Esophagus muscularis mucosa (tissue), 4 donors: ENCODE results near the gene MYO7B. TPM values are rescaled to one million over a fixed set of nuclear protein-coding genes. Genes with fewer than 3 reads are reported as not detected.

ENCODE experiments used
- DNase-seq: peaks from one replicate; pipeline ENCODE4 v3.0.0-alpha.2; 2017; ENCODE audit errors: extremely low spot score
- H3K27ac ChIP-seq, 4 donors: fragments of 200-600 bp; sonication (generic); replicated peaks in 1 of 4; 1 replicate in 3 of 4; 2 replicates in 1 of 4; pipeline ENCODE4 v1.5.1; 2016 to 2019; ENCODE audit warnings: mild to moderate bottlenecking in 1 of 4
- H3K27me3 ChIP-seq, 4 donors: fragments of 200-600 bp; sonication (generic); one replicate each; pipeline versions ENCODE4 v1.5.1 to v1.6.0; 2016 to 2019
- H3K36me3 ChIP-seq, 4 donors: fragments of 200-600 bp; sonication (generic); one replicate each; pipeline ENCODE4 v1.5.1; 2016 to 2019
- H3K4me1 ChIP-seq, 4 donors: fragments of 200-600 bp; sonication (generic); one replicate each; pipeline ENCODE4 v1.5.1; 2016 to 2019
- H3K4me3 ChIP-seq, 4 donors: fragments of 200-600 bp; sonication (generic); 1 replicate in 2 of 4; 2 replicates in 2 of 4; pipeline ENCODE4 v1.5.1; 2016 to 2019; ENCODE audit warnings: mild to moderate bottlenecking in 4 of 4, moderate library complexity in 1 of 4
- H3K9me3 ChIP-seq, 4 donors: fragments of 200-600 bp; sonication (generic); 1 replicate in 3 of 4; 2 replicates in 1 of 4; pipeline ENCODE4 v1.5.1; 2016 to 2019
- EP300 ChIP-seq: sonication (generic); formaldehyde crosslinking; IDR thresholded peaks from one replicate; pipeline ENCODE4 v1.6.1; 2017; ENCODE audit warnings: antibody characterized with exemption
- POLR2A ChIP-seq: fragments of 450-650 bp; IDR thresholded peaks from one replicate; pipeline ENCODE4 v1.6.1; 2017; ENCODE audit warnings: antibody characterized with exemption, moderate library complexity, mild to moderate bottlenecking, low read depth
- POLR2AphosphoS5 ChIP-seq, 2 donors: sonication (generic); formaldehyde crosslinking; IDR thresholded peaks; one replicate each; pipeline ENCODE4 v1.6.1; 2017; ENCODE audit warnings: antibody characterized with exemption in 2 of 2
- WGBS: methylation state at CpG from one replicate; pipeline ENCODE4 v1.1.5; 2018; 5-methylcytosine and 5-hydroxymethylcytosine counted together
- intact Hi-C: fragments of 100-400 bp; cut with DNase I; formaldehyde crosslinking; loops from one replicate; pipeline ENCODE4 v1.15.1; 2023
- total RNA-seq, 4 donors: library from RNA; depleted of rRNA; stranded (reverse); fragments of >200 nt; gene quantifications; one replicate each; pipeline versions ENCODE4 v1.1.0 to v1.2.1, GENCODE V29; 2016
- TF ChIP-seq, protein P1 (sequence below), 3 experiments: fragments of 200-600 bp in 2 of 3; fragments of 450-650 bp in 1 of 3; sonication (generic) in 2 of 3; IDR thresholded peaks; one replicate each; pipeline ENCODE4 v1.5.1; 2017 to 2019; ENCODE audit warnings: antibody characterized with exemption in 3 of 3, mild to moderate bottlenecking in 2 of 3, moderate library complexity in 1 of 3

The MYO7B gene
- total RNA-seq, 4 donors from 2014 or later = 0.19 to 0.98 (median 0.33) TPM; not detected in 1

DNA sequence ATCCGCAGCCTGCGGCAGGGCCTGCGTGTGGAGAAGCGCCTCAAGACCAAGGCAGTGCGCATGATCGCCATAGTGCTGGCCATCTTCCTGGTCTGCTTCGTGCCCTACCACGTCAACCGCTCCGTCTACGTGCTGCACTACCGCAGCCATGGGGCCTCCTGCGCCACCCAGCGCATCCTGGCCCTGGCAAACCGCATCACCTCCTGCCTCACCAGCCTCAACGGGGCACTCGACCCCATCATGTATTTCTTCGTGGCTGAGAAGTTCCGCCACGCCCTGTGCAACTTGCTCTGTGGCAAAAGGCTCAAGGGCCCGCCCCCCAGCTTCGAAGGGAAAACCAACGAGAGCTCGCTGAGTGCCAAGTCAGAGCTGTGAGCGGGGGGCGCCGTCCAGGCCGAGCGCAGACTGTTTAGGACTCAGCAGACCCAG, 115.9 kb downstream of the MYO7B start:
- intact Hi-C loops = loop anchor here (5.0 to 10.0 kb wide), 2 partner anchors 41 to 137 kb away; no protein-coding TSS in a partner anchor

DNA sequence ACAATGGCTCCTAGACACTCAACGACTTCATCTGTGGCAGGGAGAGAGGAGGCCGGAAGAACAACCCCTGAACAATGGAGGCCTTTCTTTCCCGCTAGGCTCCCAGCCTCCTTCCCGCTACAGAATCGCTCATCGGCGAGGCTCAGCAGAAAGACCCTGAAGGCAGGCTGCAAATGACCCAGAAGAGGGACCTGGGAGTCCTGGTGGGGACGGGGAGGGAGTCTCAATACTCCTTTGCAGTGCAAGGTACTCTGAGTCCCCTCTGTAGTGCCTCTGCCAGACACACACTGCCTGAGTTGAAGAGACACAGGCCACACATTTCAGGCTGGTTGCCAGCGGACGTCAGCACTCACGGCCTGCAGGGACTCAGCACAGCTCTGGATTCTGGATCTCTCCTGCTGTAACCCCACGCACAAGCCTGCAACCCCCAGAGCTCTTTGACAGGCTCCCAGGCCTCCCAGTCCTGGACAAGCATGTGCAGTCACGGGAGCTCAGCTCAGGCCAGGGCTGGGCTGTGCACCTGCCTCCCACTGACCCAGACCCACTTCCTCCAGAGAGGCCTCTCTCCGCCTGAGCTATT, 116.6 kb downstream of the MYO7B start:
- TF ChIP-seq POLR2A (no peak), EP300 (peak; percentile 23), POLR2AphosphoS5 (IDR thresholded peaks at IDR 0.05) (peak; percentile 80 to 86)
- no peak for DNase-seq
- H3K4me3 ChIP-seq = no peak overlapping the region
- intact Hi-C loops = loop anchor here (5.0 to 10.0 kb wide), 2 partner anchors 40 to 137 kb away; no protein-coding TSS in a partner anchor
- H3K4me1 ChIP-seq = peaks cover 98 to 100% (median 99%) of the 10 kb centered on the region in 4 donors
- no peaks in the 10 kb centered on the region for H3K9me3 ChIP-seq
- H3K27me3 ChIP-seq = no peaks in the 10 kb centered on the region
- peaks cover 0 to 65% (median 57%) of the 10 kb centered on the region in 4 donors for H3K36me3 ChIP-seq
- peak overlapping the region; percentile 88 to 93 (median 92) for H3K27ac ChIP-seq
- WGBS = 29% methylated on average over 11 of the region's 14 CpGs

More for the DNA sequence above, 115.9 kb downstream of the MYO7B start:
- Histone ChIP-seq H3K4me1 (peaks cover 98 to 100% (median 99%) of the 10 kb centered on the region in 4 donors), H3K9me3 (no peaks in the 10 kb centered on the region), H3K27ac (peak overlapping the region; percentile 88 to 93 (median 92)), H3K4me3 (no peak overlapping the region), H3K27me3 (no peaks in the 10 kb centered on the region), H3K36me3 (peaks cover 0 to 64% (median 52%) of the 10 kb centered on the region in 4 donors)
- TF ChIP-seq EP300 = no peak
- no peak for DNase-seq
- 91% methylated on average over 22 of the region's 29 CpGs for WGBS

DNA sequence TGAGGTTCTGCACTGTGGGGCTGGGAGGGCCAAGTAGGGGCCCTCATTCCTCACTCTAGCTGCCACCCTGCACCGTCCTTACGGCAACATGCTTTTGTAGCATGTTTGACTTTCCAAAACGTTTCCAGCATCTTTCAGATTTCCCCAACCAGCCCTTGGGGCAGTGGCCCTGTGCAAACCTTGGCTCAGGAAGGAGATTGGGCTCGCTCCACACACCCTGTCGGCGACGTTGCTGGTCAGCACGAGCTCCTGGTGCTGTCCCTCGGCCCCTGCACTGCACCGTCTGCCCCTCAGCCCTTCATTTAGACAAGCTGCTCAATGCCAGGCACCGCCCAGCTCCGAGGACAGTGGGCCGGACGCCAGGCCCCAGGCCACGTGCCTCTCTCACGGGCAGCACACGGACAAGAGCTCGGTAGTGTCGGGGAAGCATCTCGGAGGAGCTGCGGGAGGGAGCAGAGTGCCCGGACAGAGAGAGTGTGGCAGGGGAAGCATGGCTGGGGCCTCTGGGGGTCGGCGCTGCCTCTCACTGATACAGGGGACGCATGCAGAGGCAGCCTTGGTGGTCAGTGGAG, 117.4 kb downstream of the MYO7B start:
- Histone ChIP-seq H3K4me1 (peaks cover 98 to 100% (median 99%) of the 10 kb centered on the region in 4 donors), H3K27me3 (no peaks in the 10 kb centered on the region), H3K36me3 (peaks cover 0 to 71% (median 63%) of the 10 kb centered on the region in 4 donors), H3K9me3 (no peaks in the 10 kb centered on the region), H3K27ac (peak overlapping the region; percentile 88 to 93 (median 92)), H3K4me3 (no peak overlapping the region)
- intact Hi-C loops = loop anchor here (5.0 to 10.0 kb wide), 2 partner anchors 39 to 138 kb away; no protein-coding TSS in a partner anchor
- 47% methylated on average over 5 of the region's 25 CpGs for WGBS
- DNase-seq = no peak
- TF ChIP-seq POLR2AphosphoS5 (IDR thresholded peaks at IDR 0.05) (no peak), EP300 (no peak)
- TF ChIP-seq, protein P1, sequence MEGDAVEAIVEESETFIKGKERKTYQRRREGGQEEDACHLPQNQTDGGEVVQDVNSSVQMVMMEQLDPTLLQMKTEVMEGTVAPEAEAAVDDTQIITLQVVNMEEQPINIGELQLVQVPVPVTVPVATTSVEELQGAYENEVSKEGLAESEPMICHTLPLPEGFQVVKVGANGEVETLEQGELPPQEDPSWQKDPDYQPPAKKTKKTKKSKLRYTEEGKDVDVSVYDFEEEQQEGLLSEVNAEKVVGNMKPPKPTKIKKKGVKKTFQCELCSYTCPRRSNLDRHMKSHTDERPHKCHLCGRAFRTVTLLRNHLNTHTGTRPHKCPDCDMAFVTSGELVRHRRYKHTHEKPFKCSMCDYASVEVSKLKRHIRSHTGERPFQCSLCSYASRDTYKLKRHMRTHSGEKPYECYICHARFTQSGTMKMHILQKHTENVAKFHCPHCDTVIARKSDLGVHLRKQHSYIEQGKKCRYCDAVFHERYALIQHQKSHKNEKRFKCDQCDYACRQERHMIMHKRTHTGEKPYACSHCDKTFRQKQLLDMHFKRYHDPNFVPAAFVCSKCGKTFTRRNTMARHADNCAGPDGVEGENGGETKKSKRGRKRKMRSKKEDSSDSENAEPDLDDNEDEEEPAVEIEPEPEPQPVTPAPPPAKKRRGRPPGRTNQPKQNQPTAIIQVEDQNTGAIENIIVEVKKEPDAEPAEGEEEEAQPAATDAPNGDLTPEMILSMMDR (IDR thresholded peaks at IDR 0.05) = no peak

DNA sequence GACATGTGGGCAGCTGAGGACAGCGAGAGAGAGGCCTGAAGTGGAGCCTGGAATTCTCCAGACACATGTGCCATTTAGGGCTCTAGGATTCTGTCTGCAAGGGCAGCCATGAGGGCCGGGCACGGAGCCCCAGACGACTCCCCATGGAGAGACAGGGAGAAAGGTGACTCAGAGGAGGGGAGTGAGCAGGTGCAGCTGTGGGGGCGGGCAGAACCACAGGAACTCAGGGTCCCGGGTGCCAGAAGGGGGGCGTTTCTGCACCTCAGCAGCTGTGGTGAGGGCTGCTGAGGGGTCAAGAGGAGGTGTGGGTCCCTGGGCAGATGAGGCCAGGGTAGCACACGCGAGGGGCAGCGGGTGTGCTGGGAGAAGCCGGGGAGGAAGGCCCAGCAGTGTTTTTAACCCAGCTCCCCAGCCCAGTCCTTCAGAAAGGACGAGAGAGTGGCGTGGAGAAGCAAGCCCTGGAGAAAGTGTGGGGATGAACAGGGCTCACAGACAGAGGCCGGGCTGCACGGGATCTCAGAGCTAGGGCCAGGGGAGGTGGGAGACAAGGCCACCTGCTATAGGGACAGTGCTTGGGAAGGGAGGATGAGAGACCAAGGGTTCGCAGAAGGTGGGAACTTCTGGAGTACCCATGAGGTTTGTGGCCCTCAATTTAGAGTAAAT, 118.1 kb downstream of the MYO7B start:
- Histone ChIP-seq H3K4me3 (no peak overlapping the region), H3K27ac (peak overlapping the region; percentile 88 to 93 (median 92)), H3K9me3 (no peaks in the 10 kb centered on the region), H3K4me1 (peaks cover 98 to 100% (median 99%) of the 10 kb centered on the region in 4 donors), H3K36me3 (peaks cover 0 to 74% (median 57%) of the 10 kb centered on the region in 4 donors), H3K27me3 (no peaks in the 10 kb centered on the region)
- no peak for DNase-seq
- TF ChIP-seq POLR2AphosphoS5 (IDR thresholded peaks at IDR 0.05) (no peak), POLR2A (no peak), EP300 (no peak)
- TF ChIP-seq, protein P1 (IDR thresholded peaks at IDR 0.05) = no peak
- WGBS = 64% methylated on average over 15 of the region's 16 CpGs
- intact Hi-C loops = loop anchor here (5.0 to 10.0 kb wide), 2 partner anchors 39 to 139 kb away; no protein-coding TSS in a partner anchor

DNA sequence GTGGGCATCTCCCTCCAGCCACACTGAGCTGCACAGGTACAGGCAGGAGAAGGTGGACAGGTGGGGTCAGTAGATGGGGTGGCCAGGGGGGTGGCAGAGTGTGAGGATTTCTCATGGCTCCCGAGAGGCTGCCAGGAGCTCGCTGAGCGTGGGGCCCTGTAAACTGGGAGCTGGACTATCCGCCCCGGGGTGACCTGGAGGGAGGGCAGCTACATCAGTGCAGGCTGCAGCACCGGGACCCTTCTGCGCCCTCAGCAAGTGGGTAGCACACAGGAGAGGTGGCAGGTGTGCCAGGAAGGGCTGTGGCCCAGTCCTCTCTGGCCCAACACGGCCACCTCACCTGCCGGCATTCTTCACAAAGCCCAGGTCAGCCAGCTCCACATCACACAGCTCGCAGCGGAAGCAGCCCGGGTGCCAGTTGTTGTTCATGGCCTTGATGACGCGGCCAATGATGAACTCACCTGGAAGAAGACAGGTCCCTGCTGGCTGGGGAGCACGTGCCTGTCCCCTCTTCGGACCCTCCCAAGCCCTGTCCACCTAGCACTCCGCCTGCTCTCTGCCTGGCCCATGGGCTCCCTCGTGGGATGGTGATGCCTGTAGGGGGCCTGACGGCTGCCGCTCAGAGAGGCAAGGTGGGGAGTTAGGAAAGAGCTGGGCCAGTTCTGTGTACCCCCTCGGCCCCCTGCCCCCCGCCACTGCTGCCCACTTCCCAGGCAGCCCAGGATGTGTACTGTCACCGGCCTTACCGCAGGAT, 118.8 kb downstream of the MYO7B start:
- WGBS = 81% methylated on average over 4 of the region's 24 CpGs
- no peaks in the 10 kb centered on the region for H3K9me3 ChIP-seq
- H3K4me3 ChIP-seq = no peak overlapping the region
- peak overlapping the region; percentile 88 to 93 (median 92) for H3K27ac ChIP-seq
- TF ChIP-seq, protein P1 (IDR thresholded peaks at IDR 0.05) = no peak
- TF ChIP-seq POLR2AphosphoS5 (IDR thresholded peaks at IDR 0.05) (no peak), POLR2A (no peak), EP300 (no peak)
- intact Hi-C loops = loop anchor here (5.0 to 10.0 kb wide), 2 partner anchors 38 to 139 kb away; no protein-coding TSS in a partner anchor
- peaks cover 0 to 75% (median 56%) of the 10 kb centered on the region in 4 donors for H3K36me3 ChIP-seq
- H3K4me1 ChIP-seq = peaks cover 100% of the 10 kb centered on the region in 4 donors
- H3K27me3 ChIP-seq = no peaks in the 10 kb centered on the region
- no peak for DNase-seq
